22Rv1 (cell line): ENCODE measurements around the gene LRRC23.
A peak's percentile ranks its signal among the peaks of the same experiment; 100 is the strongest.

Experiments
- H3K27ac ChIP-seq: fragments of 450-650 bp; 2 replicates; pipeline ENCODE4 v1.5.1; 2017
- ZFX ChIP-seq: fragments of 450-650 bp; IDR thresholded peaks from 2 replicates; pipeline ENCODE4 v1.6.1; 2017; ENCODE audit warnings: antibody characterized with exemption, borderline replicate concordance
- TF ChIP-seq, protein P1 (sequence below): fragments of 450-650 bp; IDR thresholded peaks from 2 replicates; pipeline ENCODE4 v1.5.1; 2017; ENCODE audit warnings: mild to moderate bottlenecking

Gene LRRC23

DNA sequence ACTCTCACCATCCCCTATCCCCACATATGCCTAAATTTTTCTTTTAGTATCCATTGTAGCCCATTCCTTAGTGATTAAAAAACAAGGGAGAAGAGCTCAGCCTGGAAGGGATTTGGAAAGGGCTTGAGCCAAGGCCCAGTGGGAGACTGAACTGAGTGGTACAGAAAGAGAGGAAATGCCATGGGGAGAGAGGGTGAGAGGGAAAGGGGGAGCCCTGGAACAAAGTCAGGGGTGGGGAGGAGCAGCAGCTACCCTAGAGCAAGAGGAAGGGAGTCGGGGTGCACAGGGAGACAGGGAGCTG is 20.6 kb downstream of the LRRC23 start:
- no peak for TF ChIP-seq ZFX
- TF ChIP-seq, protein P1, sequence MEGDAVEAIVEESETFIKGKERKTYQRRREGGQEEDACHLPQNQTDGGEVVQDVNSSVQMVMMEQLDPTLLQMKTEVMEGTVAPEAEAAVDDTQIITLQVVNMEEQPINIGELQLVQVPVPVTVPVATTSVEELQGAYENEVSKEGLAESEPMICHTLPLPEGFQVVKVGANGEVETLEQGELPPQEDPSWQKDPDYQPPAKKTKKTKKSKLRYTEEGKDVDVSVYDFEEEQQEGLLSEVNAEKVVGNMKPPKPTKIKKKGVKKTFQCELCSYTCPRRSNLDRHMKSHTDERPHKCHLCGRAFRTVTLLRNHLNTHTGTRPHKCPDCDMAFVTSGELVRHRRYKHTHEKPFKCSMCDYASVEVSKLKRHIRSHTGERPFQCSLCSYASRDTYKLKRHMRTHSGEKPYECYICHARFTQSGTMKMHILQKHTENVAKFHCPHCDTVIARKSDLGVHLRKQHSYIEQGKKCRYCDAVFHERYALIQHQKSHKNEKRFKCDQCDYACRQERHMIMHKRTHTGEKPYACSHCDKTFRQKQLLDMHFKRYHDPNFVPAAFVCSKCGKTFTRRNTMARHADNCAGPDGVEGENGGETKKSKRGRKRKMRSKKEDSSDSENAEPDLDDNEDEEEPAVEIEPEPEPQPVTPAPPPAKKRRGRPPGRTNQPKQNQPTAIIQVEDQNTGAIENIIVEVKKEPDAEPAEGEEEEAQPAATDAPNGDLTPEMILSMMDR = no peak
- H3K27ac ChIP-seq = peak overlapping the region; percentile 100

DNA sequence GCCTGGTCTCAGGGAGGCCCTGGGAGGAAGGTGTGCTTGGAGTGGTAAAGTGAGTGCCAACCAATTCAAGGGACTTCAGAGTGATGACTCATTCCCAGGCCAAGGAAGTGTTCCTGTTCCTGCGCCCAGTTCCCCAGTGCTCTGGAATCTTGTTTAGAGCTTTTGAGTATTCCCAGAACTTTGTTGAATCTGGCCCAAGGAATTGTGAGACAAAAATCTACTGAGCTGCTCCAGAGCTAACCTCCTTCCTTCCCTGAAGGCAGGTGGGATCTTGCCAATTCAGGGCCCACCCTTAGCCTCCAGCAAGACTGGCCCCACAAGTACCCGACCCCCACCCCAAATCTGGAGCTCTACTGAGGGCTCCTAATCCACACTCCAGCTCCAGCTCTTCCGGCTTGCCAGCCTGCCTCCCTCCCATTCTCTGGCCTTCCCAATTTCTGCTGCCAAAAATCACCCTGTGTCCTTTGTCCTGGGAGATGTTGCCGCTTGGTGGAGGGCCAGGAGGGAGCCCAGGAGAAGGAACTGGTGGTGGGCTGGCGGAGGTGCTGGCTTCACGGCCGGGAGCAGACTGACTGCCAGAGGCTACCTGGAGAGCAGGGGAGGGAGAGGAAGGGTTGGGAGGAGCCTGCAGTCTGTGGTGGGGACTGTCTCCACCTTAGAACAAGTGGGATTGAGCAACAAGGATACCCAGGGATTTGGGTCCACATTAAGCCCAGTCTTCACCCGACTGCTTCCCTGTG is 21.1 kb downstream of the LRRC23 start:
- TF ChIP-seq, protein P1 = peak; percentile 17; the same call in 1 of the 2 replicates
- TF ChIP-seq ZFX = no peak
- H3K27ac ChIP-seq = peak overlapping the region; percentile 100

- no peak for TF ChIP-seq ZFX
- TF ChIP-seq, protein P1 = no peak
- peak within 1 kb of the TSS; percentile 100 for H3K27ac ChIP-seq
Observed at GRCh38 chr12:6927379-6928021, 22.9 kb downstream of the LRRC23 start, which contains the start of gene ATN1. TSS of gene ATN1 (plus strand) at chr12:6927959. CDS start at chr12:6934002, 6,043 bp downstream.

GRCh38 chr12:6928022-6928702 is 23.5 kb downstream of the LRRC23 start:
- TF ChIP-seq, protein P1 = no peak
- TF ChIP-seq ZFX = no peak
- peak overlapping the region; percentile 100 for H3K27ac ChIP-seq

GRCh38 chr12:6928703-6929407 is 24.2 kb downstream of the LRRC23 start:
- TF ChIP-seq ZFX = no peak
- TF ChIP-seq, protein P1 = no peak
- peak overlapping the region; percentile 100 for H3K27ac ChIP-seq

DNA sequence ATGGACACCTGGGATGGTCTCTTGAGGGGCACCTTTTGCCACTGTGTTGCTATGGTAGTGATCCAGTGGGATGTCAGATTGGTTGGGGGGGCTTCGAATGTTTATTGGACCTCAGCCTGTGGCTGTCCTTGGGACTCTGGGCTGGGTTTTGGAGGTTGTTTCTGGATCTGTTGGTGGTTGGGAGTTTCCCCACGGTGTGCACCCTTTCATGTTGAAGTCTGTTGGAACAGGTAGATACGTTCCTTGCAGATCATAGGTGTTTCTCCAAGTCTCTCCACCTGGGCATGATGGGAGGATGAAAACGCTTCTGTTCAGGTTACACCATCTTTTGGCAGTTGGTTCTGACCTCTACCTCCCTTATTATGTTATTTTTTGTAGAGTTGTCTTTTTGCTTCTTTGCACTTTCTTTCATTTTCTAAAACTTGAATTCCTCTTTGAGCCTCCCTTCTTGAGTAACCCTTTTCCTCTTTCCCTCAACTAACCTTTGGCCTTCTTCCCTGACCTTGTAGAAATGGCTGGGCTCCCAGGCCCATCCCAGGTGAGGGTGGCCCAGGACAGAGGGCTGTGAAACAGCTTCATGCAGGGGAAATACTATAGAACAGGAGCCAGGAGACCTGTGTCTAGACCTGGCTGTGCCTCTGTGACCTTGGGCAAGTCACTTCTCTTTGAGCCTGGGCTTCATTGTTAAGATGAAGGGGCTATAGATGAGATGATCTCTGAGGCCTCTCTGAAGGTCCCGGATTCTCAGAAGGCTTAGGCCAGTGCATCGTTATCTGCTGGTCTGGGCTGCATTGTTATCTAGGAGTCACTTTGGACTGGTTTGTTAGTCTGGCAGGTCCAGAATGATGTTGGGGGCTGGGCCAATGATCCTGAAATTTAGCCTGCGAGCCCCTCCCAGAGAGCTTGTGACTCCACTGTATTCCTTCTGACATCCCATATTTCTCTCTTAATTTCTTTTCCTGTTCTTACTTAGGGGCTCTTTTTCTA is 25.1 kb downstream of the LRRC23 start:
- H3K27ac ChIP-seq = peak overlapping the region; percentile 100
- TF ChIP-seq, protein P1 = no peak
